Adrenal gland (tissue), 5 donors: Measurements from ENCODE around the gene BOK.

Experiments used
- POLR2A ChIP-seq, 2 donors: fragments of 450-650 bp; IDR thresholded peaks; one replicate each; pipeline ENCODE4 v1.6.1; 2017; ENCODE audit warnings: antibody characterized with exemption in 2 of 2, mild to moderate bottlenecking in 2 of 2, moderate library complexity in 1 of 2
- TF ChIP-seq, protein P1 (sequence below), 6 experiments: fragments of 450-650 bp in 4 of 6; fragments of 200-600 bp in 2 of 6; sonication (generic) in 1 of 6; IDR thresholded peaks; 1 replicate in 5 of 6; 2 replicates in 1 of 6; pipeline versions ENCODE4 v1.5.1 to v1.8.0; 2016 to 2021; ENCODE audit warnings: antibody characterized with exemption in 6 of 6, mild to moderate bottlenecking in 2 of 6, moderate library complexity in 1 of 6
- donor health status: DM: no; HTN: no; CAD: no.

DNA sequence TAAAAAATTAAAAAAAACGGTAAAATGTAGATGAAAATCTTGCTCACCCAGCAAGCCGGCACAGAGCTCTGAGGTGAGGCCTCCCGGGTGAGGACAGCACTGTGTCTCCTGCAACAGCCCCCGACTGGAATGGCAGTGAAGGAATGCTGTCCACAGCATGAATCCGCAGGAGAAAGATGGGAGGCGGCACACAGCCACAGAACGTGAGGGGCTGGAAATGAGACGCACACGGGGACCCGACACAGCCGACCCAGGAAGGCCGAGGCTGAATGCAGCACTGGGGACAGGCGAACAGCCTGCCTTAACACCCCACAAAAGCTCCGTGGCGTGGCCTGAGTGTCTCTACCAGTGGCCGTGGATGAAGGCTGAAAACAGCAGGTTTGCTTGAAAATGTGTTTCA, 34.7 kb downstream of the BOK start:
- TF ChIP-seq, protein P1, sequence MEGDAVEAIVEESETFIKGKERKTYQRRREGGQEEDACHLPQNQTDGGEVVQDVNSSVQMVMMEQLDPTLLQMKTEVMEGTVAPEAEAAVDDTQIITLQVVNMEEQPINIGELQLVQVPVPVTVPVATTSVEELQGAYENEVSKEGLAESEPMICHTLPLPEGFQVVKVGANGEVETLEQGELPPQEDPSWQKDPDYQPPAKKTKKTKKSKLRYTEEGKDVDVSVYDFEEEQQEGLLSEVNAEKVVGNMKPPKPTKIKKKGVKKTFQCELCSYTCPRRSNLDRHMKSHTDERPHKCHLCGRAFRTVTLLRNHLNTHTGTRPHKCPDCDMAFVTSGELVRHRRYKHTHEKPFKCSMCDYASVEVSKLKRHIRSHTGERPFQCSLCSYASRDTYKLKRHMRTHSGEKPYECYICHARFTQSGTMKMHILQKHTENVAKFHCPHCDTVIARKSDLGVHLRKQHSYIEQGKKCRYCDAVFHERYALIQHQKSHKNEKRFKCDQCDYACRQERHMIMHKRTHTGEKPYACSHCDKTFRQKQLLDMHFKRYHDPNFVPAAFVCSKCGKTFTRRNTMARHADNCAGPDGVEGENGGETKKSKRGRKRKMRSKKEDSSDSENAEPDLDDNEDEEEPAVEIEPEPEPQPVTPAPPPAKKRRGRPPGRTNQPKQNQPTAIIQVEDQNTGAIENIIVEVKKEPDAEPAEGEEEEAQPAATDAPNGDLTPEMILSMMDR (IDR thresholded peaks at IDR 0.05): no peak
- TF ChIP-seq POLR2A (IDR thresholded peaks at IDR 0.05): no peak
